Stimulated activated CD4-positive, alpha-beta T cell treated with anti-CD3 and anti-CD28 coated beads, Interleukin-2, amount 100 ng/mL, for 24 hours (primary cell): ENCODE data around the gene MDK.

Experiments used
- DNase-seq, 2 donors: peaks; one replicate each; pipeline ENCODE4 v3.0.0-alpha.2; 2020

MDK gene

GRCh38 chr11:46383974-46384701 is 2.7 kb downstream of the MDK start:
- no peak for DNase-seq

DNA sequence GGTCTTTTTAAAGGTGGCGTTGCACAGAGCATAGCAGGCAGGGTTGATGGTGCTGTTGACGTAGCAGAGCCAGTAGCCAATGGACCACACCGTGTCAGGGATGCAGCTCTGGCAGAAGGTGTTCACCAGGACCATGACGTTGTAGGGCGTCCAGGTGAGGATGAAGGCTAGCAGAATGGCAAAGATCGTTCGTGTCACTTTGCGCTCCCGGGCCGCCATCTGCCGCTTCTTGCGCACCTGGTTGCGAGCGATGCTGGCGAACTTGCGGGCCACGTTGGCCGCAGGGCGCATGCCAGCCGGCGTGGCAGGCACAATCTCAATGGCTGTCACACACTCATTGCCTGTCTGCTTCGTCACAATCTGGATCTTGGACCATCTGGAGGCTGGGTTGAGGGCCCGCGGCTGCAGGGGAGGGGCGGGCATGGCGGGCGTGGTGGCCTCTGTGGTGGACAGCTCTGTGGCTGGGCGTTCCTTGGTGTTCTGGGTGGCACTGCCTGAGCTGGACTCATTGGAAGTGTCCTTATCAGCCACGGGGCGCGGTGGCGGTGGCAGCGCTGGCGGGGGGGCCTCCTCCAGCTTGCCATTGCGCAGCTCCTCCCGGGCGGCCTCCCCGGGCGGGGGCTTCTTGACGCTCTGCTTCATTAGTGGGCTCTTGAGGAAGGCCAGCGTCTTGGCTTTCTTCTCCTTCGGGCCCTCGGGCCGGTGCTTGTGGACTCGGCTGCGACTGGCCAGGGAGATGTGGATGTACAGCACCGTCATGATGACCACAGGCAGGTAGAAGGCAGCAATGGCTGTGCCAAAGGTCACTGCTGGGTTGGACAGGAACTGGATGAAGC is 3.9 kb downstream of the MDK start:
- DNase-seq: no peak

- no peak for DNase-seq
Measured at GRCh38 chr11:46386005-46386578, 4.6 kb downstream of the MDK start.

- DNase-seq: no peak
Measured at GRCh38 chr11:46386674-46387073, 5.2 kb downstream of the MDK start.

- DNase-seq: no peak
Measured at GRCh38 chr11:46387456-46387855, 6.0 kb downstream of the MDK start.

DNA sequence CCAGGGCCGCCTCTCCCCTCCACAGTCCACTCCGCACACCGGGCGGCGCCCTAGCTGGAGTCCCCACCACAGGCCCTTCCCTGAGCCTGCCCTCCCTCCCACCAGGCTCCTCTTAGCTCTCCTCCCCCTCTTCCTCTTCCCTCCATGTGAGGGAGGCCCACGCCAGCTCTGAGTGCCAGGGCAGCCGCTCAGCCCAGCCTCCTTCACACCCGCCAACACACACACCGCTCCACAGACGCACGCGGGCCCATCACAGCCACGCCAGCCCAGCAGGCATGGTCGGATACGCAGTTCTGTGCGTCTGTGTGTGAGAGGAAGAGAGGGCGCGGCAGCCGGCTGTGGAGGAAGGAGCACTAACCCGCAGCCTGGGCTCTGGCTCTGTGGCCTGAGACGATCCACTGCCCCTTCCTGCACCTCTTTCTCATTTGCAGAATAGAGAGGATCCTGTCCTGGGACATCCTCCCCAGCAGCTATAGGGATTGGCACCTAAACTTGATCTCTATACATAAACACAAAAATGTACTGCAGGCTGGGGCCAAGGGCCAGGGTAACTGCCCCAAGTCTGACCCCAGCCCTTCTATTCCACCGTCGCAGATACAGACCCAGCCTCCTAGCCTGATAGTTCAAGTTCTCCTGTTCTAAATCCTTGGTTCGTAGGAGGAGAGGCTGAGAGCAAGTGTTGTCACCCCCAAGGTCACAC is 6.6 kb downstream of the MDK start:
- no peak for DNase-seq

DNA sequence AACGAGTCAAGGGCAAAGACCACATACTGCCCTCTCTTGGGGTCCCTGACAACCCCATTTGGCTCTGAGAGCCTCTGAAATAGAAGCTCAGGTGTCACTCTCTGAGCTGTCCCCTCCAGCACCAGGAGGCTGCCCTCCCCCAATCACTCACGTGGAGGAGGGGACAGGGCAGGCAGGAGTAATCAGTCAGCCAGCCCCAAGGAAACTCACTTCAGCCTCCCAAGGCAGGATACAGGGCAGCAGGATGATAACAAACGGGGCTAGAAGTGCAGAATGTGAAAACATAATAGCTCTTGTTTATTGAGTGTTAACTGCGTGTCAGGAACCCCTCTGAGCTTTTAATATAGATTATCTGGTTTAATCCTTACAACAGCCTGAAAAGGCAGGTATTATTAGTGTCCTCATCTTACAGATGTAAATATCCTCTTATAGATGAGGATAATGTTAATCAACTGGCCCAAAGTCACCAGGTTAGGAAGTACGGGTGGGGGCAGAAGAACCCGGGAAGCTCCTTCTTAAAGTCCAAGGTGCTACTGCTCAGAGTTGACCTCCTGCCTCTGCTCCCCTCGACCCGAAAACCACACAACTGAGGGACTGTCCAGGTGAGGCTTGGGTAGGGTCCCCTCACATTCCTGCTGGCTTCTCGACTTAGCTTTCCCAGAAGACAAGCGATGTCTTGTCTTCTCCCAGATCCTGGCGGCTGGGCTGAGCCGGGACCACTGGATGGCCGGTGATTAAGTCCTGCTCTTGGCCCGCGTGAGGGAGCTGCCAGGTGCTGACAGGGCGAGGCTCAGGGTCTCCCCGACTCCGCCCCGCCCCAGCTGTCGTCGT is 7.4 kb downstream of the MDK start:
- no peak for DNase-seq

DNA sequence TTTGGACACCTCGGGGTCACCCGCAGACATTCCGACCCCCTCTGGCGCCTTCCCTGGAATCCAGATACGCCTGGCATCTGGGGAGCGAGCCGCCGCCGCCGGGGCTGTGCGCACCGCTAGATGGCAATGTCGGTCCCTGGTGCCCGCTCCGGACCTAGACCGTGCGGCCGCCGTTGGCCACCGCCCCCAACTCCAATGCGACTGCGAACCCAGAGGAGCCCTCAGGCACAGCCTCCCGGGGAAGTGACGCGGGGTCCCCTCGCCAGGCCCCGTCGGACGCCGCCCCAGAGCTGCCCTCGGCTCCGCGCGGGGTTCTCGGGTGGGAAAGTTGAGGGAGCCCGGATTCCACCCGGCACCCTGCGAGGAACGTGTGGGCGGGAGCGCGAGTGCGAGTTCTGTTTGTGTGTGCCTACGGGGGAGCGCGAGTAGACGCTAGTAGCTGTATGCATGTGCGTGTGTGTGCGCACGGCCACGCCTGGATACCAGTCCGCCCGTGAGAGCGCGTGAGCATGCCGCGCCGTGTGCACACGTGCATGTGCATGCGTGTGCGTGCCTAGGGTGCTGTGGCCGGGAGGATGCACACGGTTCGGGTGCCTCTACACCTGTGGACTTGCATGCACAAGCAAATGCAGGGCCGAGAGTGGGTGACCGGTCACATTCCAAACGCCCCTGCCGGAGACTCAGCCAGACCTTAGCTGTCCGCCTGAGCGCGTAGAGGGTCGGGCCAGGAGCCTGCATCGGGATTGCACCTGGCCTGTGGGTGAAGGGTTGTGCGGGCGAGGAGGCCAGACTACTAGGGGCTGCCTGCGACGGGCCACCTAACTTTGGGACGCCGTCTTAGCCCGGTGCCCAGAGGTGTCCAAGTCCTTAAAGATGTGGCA is 8.2 kb downstream of the MDK start:
- DNase-seq: peak; percentile 59 to 79

GRCh38 chr11:46390331-46391171 is 9.1 kb downstream of the MDK start:
- DNase-seq: no peak

- DNase-seq: no peak
Measured at GRCh38 chr11:46391186-46391577, 9.7 kb downstream of the MDK start.

DNA sequence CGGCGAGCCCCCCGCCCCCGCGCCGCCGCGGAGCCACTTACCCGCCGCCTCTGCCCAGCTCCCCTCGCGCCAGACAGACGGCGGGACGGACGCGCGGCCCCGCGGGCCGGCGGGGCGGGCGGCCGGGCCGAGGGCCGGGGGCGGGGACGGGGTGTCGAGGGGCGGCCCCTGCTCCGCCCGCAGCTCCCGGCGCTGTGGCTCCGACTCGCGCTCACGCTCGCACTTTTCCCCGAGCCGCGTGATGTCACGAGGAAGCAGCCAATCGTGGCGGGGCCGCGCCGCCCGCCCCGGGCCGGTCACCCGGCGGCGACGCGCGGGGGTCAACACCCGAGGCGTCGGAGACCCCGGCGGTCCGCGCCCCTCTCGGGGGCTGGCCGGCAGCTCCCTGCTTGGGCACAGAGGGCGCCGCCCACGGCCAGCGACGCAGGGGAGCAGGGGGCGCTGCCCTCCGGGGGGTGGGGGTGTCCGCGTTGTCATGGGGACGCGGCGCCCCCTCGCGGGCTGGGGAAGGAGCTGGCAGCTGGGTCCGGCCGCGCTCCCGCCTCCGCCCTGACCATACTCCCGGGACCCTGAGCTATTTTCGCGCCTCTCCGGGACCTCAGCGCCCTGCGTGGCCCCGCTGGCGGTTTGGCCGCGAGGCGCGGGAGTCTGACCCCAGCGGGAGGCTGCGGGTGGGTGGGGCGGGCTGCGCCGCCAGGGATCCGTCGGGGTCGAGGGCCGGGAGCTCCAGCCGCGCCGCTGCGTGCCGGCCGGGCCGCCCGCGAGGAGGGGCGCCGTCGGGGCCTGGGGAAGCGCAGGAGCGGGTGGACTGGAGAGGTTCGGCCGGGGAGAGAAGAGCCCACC is 10.3 kb downstream of the MDK start, which contains the start of gene CHRM4:
Gene CHRM4, minus strand, starts transcription at position 199 of the 843 bp plus-strand sequence. CDS start 5,219 bp downstream, outside the sequence.
- DNase-seq: peak in 1 of 2 donors; percentile 49

GRCh38 chr11:46392421-46393230 is 11.2 kb downstream of the MDK start:
- peak; percentile 79 to 83 for DNase-seq

GRCh38 chr11:46393231-46393616 is 11.8 kb downstream of the MDK start:
- DNase-seq: no peak

- DNase-seq: no peak
Measured at GRCh38 chr11:46393759-46394158, 12.3 kb downstream of the MDK start.

- DNase-seq: no peak
Measured at GRCh38 chr11:46397526-46397925, 16.1 kb downstream of the MDK start.

- DNase-seq: no peak
Measured at GRCh38 chr11:46402957-46403902, 21.8 kb downstream of the MDK start.

- no peak for DNase-seq
Measured at GRCh38 chr11:46404476-46405017, 23.1 kb downstream of the MDK start.
